Muscle of leg (tissue), 16 donors: ENCODE data around the gene TSC22D4. TPM values are rescaled to one million over a fixed set of nuclear protein-coding genes. Genes with fewer than 3 reads are reported as not detected.
A peak's percentile ranks its signal among the peaks of the same experiment; 100 is the strongest.
"Not testable (repeated sequence)": the region's sequence is repeated elsewhere in the genome, so short reads cannot be mapped to it uniquely, and the experiment has no call there.

Source experiments
- DNase-seq: peaks from one replicate; pipeline ENCODE4 v3.0.0; 2013
- H3K27ac ChIP-seq: one replicate; pipeline ENCODE4 v1.5.1; 2013; ENCODE audit warnings: mild to moderate bottlenecking, low read length, control low read depth
- H3K27me3 ChIP-seq: one replicate; pipeline ENCODE4 v1.6.1; 2013; ENCODE audit warnings: low read length; ENCODE audit not compliant: control insufficient read depth, insufficient read depth
- H3K36me3 ChIP-seq: one replicate; pipeline ENCODE4 v1.6.1; 2013; ENCODE audit warnings: low read length; ENCODE audit not compliant: control insufficient read depth, insufficient read depth
- H3K4me1 ChIP-seq: one replicate; pipeline ENCODE4 v1.6.1; 2013; ENCODE audit warnings: low read length; ENCODE audit not compliant: control insufficient read depth, insufficient read depth
- H3K4me3 ChIP-seq: one replicate; pipeline ENCODE4 v1.5.1; 2013; ENCODE audit warnings: low read length, control low read depth
- H3K9me3 ChIP-seq: replicated peaks from 2 replicates; pipeline ENCODE4 v1.6.1; 2013; ENCODE audit warnings: low read depth, low read length; ENCODE audit not compliant: control insufficient read depth
- WGBS: methylation state at CpG from one replicate; pipeline ENCODE4 v1.1.5; 2013; ENCODE audit warnings: missing lambda C conversion rate; ENCODE audit not compliant: insufficient coverage; 5-methylcytosine and 5-hydroxymethylcytosine counted together
- long read RNA-seq, 11 donors: transcript quantifications; one replicate each; lab custom pipeline, GENCODE V29; 2026
- polyA plus RNA-seq, 8 donors: library from polyadenylated mRNA; unstranded; fragments of 120-200 nt; gene quantifications; one replicate each; pipeline versions ENCODE4 v1.2.1 to v1.2.3, GENCODE V29; 2013; ENCODE audit warnings: inconsistent platforms in 1 of 8, low replicate concordance in 1 of 8; ENCODE audit not compliant: insufficient read length in 8 of 8, insufficient read depth in 1 of 8
- total RNA-seq: library from RNA; stranded (reverse); fragments of 120-200 nt; gene quantifications from one replicate; pipeline ENCODE4 v1.2.4, GENCODE V29; 2013

The TSC22D4 gene
- total RNA-seq (28.9 TPM), polyA plus RNA-seq (10 to 100 TPM; 36.7 to 59.3 (median 47.9) TPM)
- long read RNA-seq, donor 1, partial matches to known transcripts, result 143 of 146 reads
- long read RNA-seq, donor 1, other reads (novel, unspliced or antisense), result 0 of 146 reads
- long read RNA-seq, donor 2, partial matches to known transcripts, result 0 of 1 reads
- long read RNA-seq, donor 2, other reads (novel, unspliced or antisense), result 0 of 1 reads
- long read RNA-seq, donor 3, transcript TSC22D4-202 (5 exons, 1,469 nt), result minor isoform, 6 of 515 reads
- long read RNA-seq, donor 3, transcript TSC22D4-201 (5 exons, 2,383 nt), result major isoform, 11 of 515 reads
- long read RNA-seq, donor 3, partial matches to known transcripts, result 353 of 515 reads
- long read RNA-seq, donor 3, other reads (novel, unspliced or antisense), result 142 of 515 reads
- long read RNA-seq, donor 4, partial matches to known transcripts, result 21 of 26 reads
- long read RNA-seq, donor 4, other reads (novel, unspliced or antisense), result 0 of 26 reads
- long read RNA-seq, donor 5, transcript TSC22D4-201 (5 exons, 2,383 nt), result major isoform, 20 of 52 reads
- long read RNA-seq, donor 5, partial matches to known transcripts, result 27 of 52 reads
- long read RNA-seq, donor 5, other reads (novel, unspliced or antisense), result 0 of 52 reads
- long read RNA-seq, donor 6, transcript TSC22D4-201 (5 exons, 2,383 nt), result major isoform, 10 of 511 reads
- long read RNA-seq, donor 6, partial matches to known transcripts, result 384 of 511 reads
- long read RNA-seq, donor 6, other reads (novel, unspliced or antisense), result 111 of 511 reads
- long read RNA-seq, donor 7, partial matches to known transcripts, result 20 of 25 reads
- long read RNA-seq, donor 7, other reads (novel, unspliced or antisense), result 0 of 25 reads
- long read RNA-seq, donor 8, transcript TSC22D4-201 (5 exons, 2,383 nt), result major isoform, 6 of 15 reads
- long read RNA-seq, donor 8, partial matches to known transcripts, result 7 of 15 reads
- long read RNA-seq, donor 8, other reads (novel, unspliced or antisense), result 0 of 15 reads
- long read RNA-seq, donor 9, transcript TSC22D4-201 (5 exons, 2,383 nt), result major isoform, 6 of 30 reads
- long read RNA-seq, donor 9, partial matches to known transcripts, result 22 of 30 reads
- long read RNA-seq, donor 9, other reads (novel, unspliced or antisense), result 0 of 30 reads
- long read RNA-seq, donor 10, transcript TSC22D4-201 (5 exons, 2,383 nt), result major isoform, 5 of 315 reads
- long read RNA-seq, donor 10, partial matches to known transcripts, result 305 of 315 reads
- long read RNA-seq, donor 10, other reads (novel, unspliced or antisense), result 0 of 315 reads
- long read RNA-seq, donor 11, transcript TSC22D4-201 (5 exons, 2,383 nt), result major isoform, 11 of 27 reads
- long read RNA-seq, donor 11, partial matches to known transcripts, result 10 of 27 reads
- long read RNA-seq, donor 11, other reads (novel, unspliced or antisense), result 0 of 27 reads

DNA sequence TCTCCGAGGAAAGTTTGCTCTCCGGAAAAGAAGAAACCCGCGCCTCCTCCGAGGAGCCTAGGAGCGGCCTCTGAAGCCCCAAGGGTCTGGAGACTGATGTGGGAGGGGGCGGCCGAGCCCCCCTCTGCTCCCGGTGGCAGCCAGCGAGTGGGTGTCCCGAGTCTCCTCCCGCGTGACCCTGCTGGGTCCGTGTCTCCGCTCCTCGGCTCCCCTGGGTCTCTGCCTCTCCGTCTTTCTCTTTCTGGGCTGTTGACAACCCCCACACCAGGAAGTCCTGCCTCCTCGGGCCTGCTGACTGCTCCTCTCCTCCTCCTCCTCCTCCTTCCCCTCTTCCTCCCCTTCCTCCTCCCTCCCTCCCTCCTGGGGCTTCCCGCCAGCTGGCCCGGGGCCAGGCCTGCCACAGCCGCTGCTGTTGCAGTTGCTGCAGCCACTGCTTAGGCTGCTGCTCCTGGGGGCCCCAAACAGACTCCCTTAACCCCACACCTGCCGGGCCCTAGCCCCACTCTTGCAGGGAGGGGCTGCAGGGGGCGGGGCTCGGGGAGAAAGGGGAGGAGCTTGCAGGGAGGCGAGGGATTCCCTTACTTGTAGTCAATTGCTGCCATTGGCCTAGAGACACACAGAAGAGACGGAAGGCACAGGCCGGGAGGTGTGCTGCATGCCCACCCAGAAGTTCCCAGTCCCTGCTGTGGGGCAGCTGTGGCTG, at the start of gene TSC22D4:
TSC22D4 (minus strand) TSS at position 257 of the 703 bp plus-strand sequence. CDS start 1,176 bp downstream, outside the sequence.
- no peaks in the 10 kb centered on the region for H3K27me3 ChIP-seq
- peaks cover 43% of the 10 kb centered on the region for H3K4me1 ChIP-seq
- peak within 1 kb of the TSS; percentile 63 for H3K4me3 ChIP-seq
- peak within 1 kb of the TSS; percentile 87 for H3K27ac ChIP-seq
- 0% methylated on average over 22 of the region's 27 CpGs for WGBS
- no peaks in the 10 kb centered on the region for H3K9me3 ChIP-seq
- peak; percentile 98 for DNase-seq
- H3K36me3 ChIP-seq, result peaks cover 16% of the 10 kb centered on the region

GRCh38 chr7:100528108-100528866, 49.3 kb upstream of the TSC22D4 start:
- not testable (repeated sequence) for H3K36me3 ChIP-seq, H3K4me3 ChIP-seq, H3K9me3 ChIP-seq, H3K4me1 ChIP-seq, H3K27me3 ChIP-seq, DNase-seq, H3K27ac ChIP-seq
- 80% methylated on average over 1 of the region's 12 CpGs for WGBS

GRCh38 chr7:100523192-100523591, 44.2 kb upstream of the TSC22D4 start:
- not testable (repeated sequence) for H3K36me3 ChIP-seq, H3K9me3 ChIP-seq, H3K27ac ChIP-seq, DNase-seq, H3K4me1 ChIP-seq, H3K27me3 ChIP-seq, H3K4me3 ChIP-seq
- no CpG with 5 or more reads among the region's 34 CpGs for WGBS

DNA sequence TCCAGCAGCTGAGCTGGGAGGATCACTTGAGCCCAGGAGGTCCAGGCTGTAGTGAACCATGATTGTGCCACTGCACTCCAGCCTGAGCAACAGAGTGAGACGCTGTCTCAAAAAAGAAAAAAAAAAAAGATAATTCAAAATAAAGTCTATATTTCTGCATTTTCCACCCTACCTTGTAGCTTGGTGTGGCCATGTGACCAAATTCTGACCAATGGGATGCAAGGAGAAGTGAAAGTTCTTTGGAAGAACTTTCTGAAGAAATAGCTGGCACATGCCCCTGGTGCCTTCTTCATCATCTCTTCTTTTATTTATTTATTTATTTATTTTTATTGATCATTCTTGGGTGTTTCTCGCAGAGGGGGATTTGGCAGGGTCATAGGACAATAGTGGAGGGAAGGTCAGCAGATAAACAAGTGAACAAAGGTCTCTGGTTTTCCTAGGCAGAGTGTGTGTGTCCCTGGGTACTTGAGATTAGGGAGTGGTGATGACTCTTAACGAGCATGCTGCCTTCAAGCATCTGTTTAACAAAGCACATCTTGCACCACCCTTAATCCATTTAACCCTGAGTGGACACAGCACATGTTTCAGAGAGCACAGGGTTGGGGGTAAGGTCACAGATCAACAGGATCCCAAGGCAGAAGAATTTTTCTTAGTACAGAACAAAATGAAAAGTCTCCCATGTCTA, 43.0 kb upstream of the TSC22D4 start:
- not testable (repeated sequence) for H3K9me3 ChIP-seq, DNase-seq, H3K27ac ChIP-seq, H3K36me3 ChIP-seq, H3K4me1 ChIP-seq, H3K27me3 ChIP-seq, H3K4me3 ChIP-seq
- no CpG with 5 or more reads among the region's 3 CpGs for WGBS

- no peaks in the 10 kb centered on the region for H3K27me3 ChIP-seq
- no CpG with 5 or more reads among the region's 2 CpGs for WGBS
- H3K4me1 ChIP-seq, result peaks cover 6% of the 10 kb centered on the region
- no peaks in the 10 kb centered on the region for H3K9me3 ChIP-seq
- H3K4me3 ChIP-seq, result no peak overlapping the region
- H3K36me3 ChIP-seq, result no peaks in the 10 kb centered on the region
- no peak for DNase-seq
- H3K27ac ChIP-seq, result no peak overlapping the region
Measured at GRCh38 chr7:100521076-100521475, 42.1 kb upstream of the TSC22D4 start.

GRCh38 chr7:100520138-100520537, 41.1 kb upstream of the TSC22D4 start:
- H3K4me3 ChIP-seq, result no peak overlapping the region
- no peaks in the 10 kb centered on the region for H3K9me3 ChIP-seq
- no peaks in the 10 kb centered on the region for H3K27me3 ChIP-seq
- no peak for DNase-seq
- no CpG with 5 or more reads among the region's 1 CpG for WGBS
- peaks cover 15% of the 10 kb centered on the region for H3K4me1 ChIP-seq
- H3K36me3 ChIP-seq, result no peaks in the 10 kb centered on the region
- no peak overlapping the region for H3K27ac ChIP-seq

- Histone ChIP-seq H3K4me1 (peaks cover 19% of the 10 kb centered on the region), H3K27ac (no peak overlapping the region), H3K36me3 (no peaks in the 10 kb centered on the region), H3K9me3 (no peaks in the 10 kb centered on the region), H3K27me3 (no peaks in the 10 kb centered on the region), H3K4me3 (no peak overlapping the region)
- DNase-seq, result no peak
- WGBS, result no CpG with 5 or more reads among the region's 6 CpGs
Measured at GRCh38 chr7:100519580-100519979, 40.6 kb upstream of the TSC22D4 start.

DNA sequence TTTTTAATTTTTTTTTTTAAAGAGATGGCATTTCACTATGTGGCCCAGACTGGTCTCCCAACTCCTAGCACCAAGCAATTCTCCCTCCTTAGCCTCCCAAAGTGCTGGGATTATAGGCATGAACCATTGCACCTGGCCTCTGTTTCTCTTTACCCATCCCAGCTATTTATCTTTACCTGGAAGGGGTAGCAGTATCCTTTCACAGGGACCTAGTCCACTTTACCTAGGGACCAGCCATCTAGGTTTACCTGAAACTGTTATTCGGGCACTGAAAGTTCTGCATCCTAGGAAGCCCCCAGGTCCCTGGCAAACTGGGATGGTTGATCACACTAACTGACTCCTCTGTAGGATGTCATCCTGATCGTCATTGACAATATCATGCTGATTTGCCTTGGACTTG, 38.3 kb upstream of the TSC22D4 start:
- Histone ChIP-seq H3K27ac (no peak overlapping the region), H3K9me3 (no peaks in the 10 kb centered on the region), H3K27me3 (no peaks in the 10 kb centered on the region), H3K36me3 (no peaks in the 10 kb centered on the region), H3K4me1 (peaks cover 19% of the 10 kb centered on the region), H3K4me3 (no peak overlapping the region)
- 100% methylated on average over 1 of the region's 2 CpGs for WGBS
- no peak for DNase-seq
